WTC11 (cell line): ENCODE data around the gene SART3. TPM values are rescaled to one million over a fixed set of nuclear protein-coding genes. Genes with fewer than 3 reads are reported as not detected.
A peak's percentile ranks its signal among the peaks of the same experiment; 100 is the strongest.

Experiments used
- ATAC-seq: fragments of 200-7000 bp; cut with Tn5 transposase; 2 replicates; pipeline ENCODE4 v1.10.0; 2021; ENCODE audit warnings: mild to moderate bottlenecking, moderate library complexity
- CTCF ChIA-PET: fragments of 300-600 bp; sonication (Branson Sonifier 250); formaldehyde crosslinking; loops from one replicate; lab custom pipeline; 2021; ENCODE audit warnings: antibody characterized with exemption; lab: Charles Lee
- POLR2A ChIA-PET: fragments of 350-600 bp; sonication (Branson Sonifier 250); formaldehyde crosslinking; loops from one replicate; lab custom pipeline; 2021; ENCODE audit warnings: antibody characterized with exemption; lab: Charles Lee
- DNase-seq: peaks from one replicate; pipeline ENCODE4 v3.0.0; 2021; ENCODE audit warnings: low spot score
- H3K27ac Mint-ChIP-seq: 2 replicates; pipeline ENCODE4 v1.8.0; 2021; ENCODE audit warnings: mixed read lengths
- H3K27me3 Mint-ChIP-seq: 2 replicates; pipeline ENCODE4 v1.8.0; 2021; ENCODE audit warnings: low read depth, mild to moderate bottlenecking, moderate library complexity, mixed read lengths
- H3K36me3 Mint-ChIP-seq: 2 replicates; pipeline ENCODE4 v1.8.0; 2021; ENCODE audit warnings: mixed read lengths
- H3K4me1 Mint-ChIP-seq: 2 replicates; pipeline ENCODE4 v1.8.0; 2022; ENCODE audit warnings: mixed read lengths
- H3K4me3 Mint-ChIP-seq: 2 replicates; pipeline ENCODE4 v1.8.0; 2021; ENCODE audit warnings: mild to moderate bottlenecking, moderate library complexity, mixed read lengths
- H3K9me3 Mint-ChIP-seq: 2 replicates; pipeline ENCODE4 v1.8.0; 2021; ENCODE audit warnings: mixed read lengths
- AFF4 ChIP-seq: sonication (generic); formaldehyde crosslinking; IDR thresholded peaks from 2 replicates; pipeline ENCODE4 v1.8.1; 2023; ENCODE audit warnings: mild to moderate bottlenecking, missing genetic modification reagents, borderline replicate concordance
- ATF6 ChIP-seq: sonication (generic); formaldehyde crosslinking; IDR thresholded peaks from 2 replicates; pipeline ENCODE4 v1.8.1; 2023; ENCODE audit warnings: mild to moderate bottlenecking, missing genetic modification reagents
- ELF4 ChIP-seq: sonication (generic); formaldehyde crosslinking; IDR thresholded peaks from 2 replicates; pipeline ENCODE4 v1.8.1; 2022; ENCODE audit warnings: low read depth, mild to moderate bottlenecking, moderate library complexity, missing genetic modification reagents
- ETV6 ChIP-seq: sonication (generic); formaldehyde crosslinking; IDR thresholded peaks from 2 replicates; pipeline ENCODE4 v1.8.1; 2022; ENCODE audit warnings: mild to moderate bottlenecking, missing genetic modification reagents
- GTF2I ChIP-seq: fragments of 250-450 bp; sonication (Bioruptor Pico); conservative IDR thresholded peaks from 2 replicates; pipeline ENCODE4 v1.4.0; 2021; ENCODE audit warnings: mild to moderate bottlenecking
- HMGA2 ChIP-seq: fragments of 250-450 bp; sonication (Bioruptor Pico); IDR thresholded peaks from 2 replicates; pipeline ENCODE4 v1.4.0; 2021; ENCODE audit warnings: mild to moderate bottlenecking, moderate library complexity
- IRF1 ChIP-seq: sonication (generic); formaldehyde crosslinking; IDR thresholded peaks from 2 replicates; pipeline ENCODE4 v1.8.0; 2023; ENCODE audit warnings: missing genetic modification reagents
- OVOL2 ChIP-seq: fragments of 250-450 bp; sonication (Bioruptor Pico); IDR thresholded peaks from 2 replicates; pipeline ENCODE4 v1.9.0; 2021; ENCODE audit warnings: mild to moderate bottlenecking, borderline replicate concordance
- PREB ChIP-seq: sonication (generic); formaldehyde crosslinking; IDR thresholded peaks from 2 replicates; pipeline ENCODE4 v1.8.1; 2022; ENCODE audit warnings: mild to moderate bottlenecking, missing genetic modification reagents, moderate library complexity, borderline replicate concordance
- PRRX2 ChIP-seq: fragments of 250-450 bp; sonication (Bioruptor Pico); IDR thresholded peaks from 2 replicates; pipeline ENCODE4 v1.8.0; 2021; ENCODE audit warnings: mild to moderate bottlenecking
- RELA ChIP-seq: sonication (generic); formaldehyde crosslinking; IDR thresholded peaks from 2 replicates; pipeline ENCODE4 v1.8.1; 2022; ENCODE audit warnings: missing genetic modification reagents, mild to moderate bottlenecking, borderline replicate concordance
- SMAD3 ChIP-seq: sonication (generic); formaldehyde crosslinking; IDR thresholded peaks from 2 replicates; pipeline ENCODE4 v1.8.0; 2022; ENCODE audit warnings: missing genetic modification reagents, mild to moderate bottlenecking, borderline replicate concordance
- ZBTB21 ChIP-seq: sonication (generic); formaldehyde crosslinking; IDR thresholded peaks from 2 replicates; pipeline ENCODE4 v1.8.1; 2023; ENCODE audit warnings: mild to moderate bottlenecking, missing genetic modification reagents, borderline replicate concordance
- ZBTB43 ChIP-seq: sonication (generic); formaldehyde crosslinking; IDR thresholded peaks from 2 replicates; pipeline ENCODE4 v1.8.1; 2023; ENCODE audit warnings: mild to moderate bottlenecking, missing genetic modification reagents
- ZNF317 ChIP-seq: sonication (generic); formaldehyde crosslinking; IDR thresholded peaks from 2 replicates; pipeline ENCODE4 v1.8.1; 2023; ENCODE audit warnings: low read depth, mild to moderate bottlenecking, moderate library complexity, missing genetic modification reagents, borderline replicate concordance
- total RNA-seq: library from RNA; stranded (reverse); gene quantifications from 3 replicates; pipeline ENCODE4 v1.2.3, GENCODE V29; 2021

The SART3 gene
- total RNA-seq, 1 experiment from 2014 or later = 91.2 TPM

GRCh38 chr12:108589028-108589839, 28.3 kb upstream of the SART3 start:
- no peaks in the 10 kb centered on the region for H3K27me3 Mint-ChIP-seq
- TF ChIP-seq IRF1 (CRISPR knock-in tag) (no peak), OVOL2 (CRISPR knock-in tag) (no peak), ATF6 (no peak), AFF4 (CRISPR knock-in tag) (no peak), PREB (CRISPR knock-in tag) (no peak), ZBTB43 (CRISPR knock-in tag) (no peak), ETV6 (CRISPR knock-in tag) (no peak), SMAD3 (CRISPR knock-in tag) (no peak), ELF4 (CRISPR knock-in tag) (no peak), HMGA2 (CRISPR knock-in tag) (no peak), ZNF317 (CRISPR knock-in tag) (no peak), RELA (CRISPR knock-in tag) (no peak), ZBTB21 (CRISPR knock-in tag) (no peak)
- peak; percentile 56 for ATAC-seq
- no peak for DNase-seq
- H3K4me1 Mint-ChIP-seq = peaks cover 12% of the 10 kb centered on the region
- no peak overlapping the region for H3K27ac Mint-ChIP-seq
- CTCF ChIA-PET = interaction anchor here (0.6 to 1.3 kb wide), 4 partner anchors 13 to 212 kb away, joined by 3 to 5 read pairs (median 4); no protein-coding TSS in a partner anchor
- H3K9me3 Mint-ChIP-seq = no peaks in the 10 kb centered on the region
- H3K4me3 Mint-ChIP-seq = no peak overlapping the region
- H3K36me3 Mint-ChIP-seq = no peaks in the 10 kb centered on the region
- POLR2A ChIA-PET = interaction anchor here (0.8 to 1.2 kb wide), 2 partner anchors 12 to 27 kb away, joined by 3 read pairs; partner anchors contain the start of gene ISCU

- Mint-ChIP-seq H3K4me1 (peaks cover 12% of the 10 kb centered on the region), H3K4me3 (no peak overlapping the region), H3K27ac (no peak overlapping the region), H3K9me3 (no peaks in the 10 kb centered on the region), H3K36me3 (no peaks in the 10 kb centered on the region), H3K27me3 (no peaks in the 10 kb centered on the region)
- TF ChIP-seq PRRX2 = no peak
- no peak for TF ChIP-seq GTF2I (CRISPR knock-in tag)
- ATAC-seq (no peak), DNase-seq (no peak)
- ChIA-PET POLR2A (no interaction called here), CTCF (interaction anchor here (1.3 kb wide), 1 partner anchor 30 kb away, joined by 4 read pairs; no protein-coding TSS in a partner anchor)
Measured at GRCh38 chr12:108587826-108588225, 26.9 kb upstream of the SART3 start.
